SK-N-SH (cell line): Measurements from ENCODE around the gene PPP2R5B. TPM values are rescaled to one million over a fixed set of nuclear protein-coding genes. Genes with fewer than 3 reads are reported as not detected.

Experiments
- CTCF ChIA-PET: fragments of 300-600, 350-600 bp; formaldehyde crosslinking; extraction: SDS; loops from one replicate; lab custom pipeline; 2021; lab: Yijun Ruan, JAX
- POLR2A ChIA-PET: fragments of 350-600 bp; sonication (Branson Sonifier 250); formaldehyde crosslinking; extraction: SDS; loops from one replicate; lab custom pipeline; 2020; ENCODE audit warnings: antibody characterized with exemption, inconsistent platforms; lab: Yijun Ruan, JAX
- DNase-seq: peaks from one replicate; pipeline ENCODE4 v3.0.0; 2012
- H2AFZ ChIP-seq: fragments of 200-600 bp; sonication (generic); 2 replicates; pipeline ENCODE4 v1.8.1; 2016; ENCODE audit warnings: antibody characterized with exemption, mild to moderate bottlenecking, low read depth
- H3F3A ChIP-seq: fragments of 200-600 bp; sonication (generic); replicated peaks from 2 replicates; pipeline ENCODE3; 2016; ENCODE audit warnings: antibody characterized with exemption, mild to moderate bottlenecking; ENCODE audit not compliant: insufficient read depth
- H3K27ac ChIP-seq, 2 experiments: fragments of 200-500 bp in 1 of 2; fragments of 200-600 bp in 1 of 2; sonication (Bioruptor generic) in 1 of 2; sonication (generic), shearing (Covaris generic) in 1 of 2; 2 replicates each; pipeline versions ENCODE4 v1.5.1 to v1.6.1; 2014 to 2016; ENCODE audit warnings: low read depth in 2 of 2, inconsistent platforms in 1 of 2, low read length in 1 of 2, mild to moderate bottlenecking in 1 of 2, mixed read lengths in 1 of 2
- H3K27me3 ChIP-seq: fragments of 200-600 bp; sonication (generic), shearing (Covaris generic); 2 replicates; pipeline ENCODE4 v1.6.1; 2016; ENCODE audit warnings: mixed run types; ENCODE audit not compliant: insufficient read depth
- H3K36me3 ChIP-seq, 2 experiments: fragments of 200-500 bp in 1 of 2; fragments of 200-600 bp in 1 of 2; sonication (Bioruptor generic) in 1 of 2; sonication (generic) in 1 of 2; replicated peaks in 1 of 2; 2 replicates each; pipeline versions ENCODE3 to v1.5.1; 2014 to 2016; ENCODE audit warnings: low read length in 1 of 2, mild to moderate bottlenecking in 1 of 2; ENCODE audit not compliant: insufficient read depth in 2 of 2, control insufficient read depth in 1 of 2
- H3K4me1 ChIP-seq, 2 experiments: fragments of 200-500 bp in 1 of 2; fragments of 200-600 bp in 1 of 2; sonication (Bioruptor generic) in 1 of 2; sonication (generic), shearing (Covaris generic) in 1 of 2; 2 replicates each; pipeline versions ENCODE4 v1.5.1 to v1.6.1; 2014 to 2016; ENCODE audit warnings: low read depth in 1 of 2, low read length in 1 of 2, mixed run types in 1 of 2; ENCODE audit not compliant: insufficient read depth in 2 of 2, control insufficient read depth in 1 of 2
- H3K4me2 ChIP-seq: fragments of 200-600 bp; sonication (generic), shearing (Covaris generic); 2 replicates; pipeline ENCODE4 v1.6.1; 2017; ENCODE audit warnings: mixed run types
- H3K4me3 ChIP-seq, 2 experiments: fragments of 200-500 bp in 1 of 2; fragments of 200-600 bp in 1 of 2; sonication (Bioruptor generic) in 1 of 2; sonication (generic), shearing (Covaris generic) in 1 of 2; 2 replicates each; pipeline versions ENCODE4 v1.5.1 to v1.8.1; 2014 to 2016; ENCODE audit warnings: low read depth in 2 of 2, inconsistent platforms in 1 of 2, low read length in 1 of 2, mild to moderate bottlenecking in 1 of 2, mixed read lengths in 1 of 2, moderate library complexity in 1 of 2
- H3K79me2 ChIP-seq: fragments of 200-600 bp; sonication (generic); 2 replicates; pipeline ENCODE4 v1.8.1; 2017; ENCODE audit warnings: mild to moderate bottlenecking; ENCODE audit not compliant: insufficient read depth
- H3K9ac ChIP-seq: fragments of 200-600 bp; sonication (generic); 2 replicates; pipeline ENCODE4 v1.6.1; 2017; ENCODE audit warnings: mixed run types
- H3K9me2 ChIP-seq: fragments of 200-600 bp; sonication (generic); 2 replicates; pipeline ENCODE4 v1.6.1; 2017; ENCODE audit warnings: mixed run types
- H3K9me3 ChIP-seq: fragments of 200-600 bp; sonication (generic); 2 replicates; pipeline ENCODE4 v1.6.1; 2017; ENCODE audit warnings: mixed run types, mild to moderate bottlenecking, moderate library complexity
- H4K20me1 ChIP-seq: fragments of 200-600 bp; sonication (generic); 2 replicates; pipeline ENCODE4 v1.6.1; 2017; ENCODE audit warnings: mild to moderate bottlenecking, mixed run types; ENCODE audit not compliant: insufficient read depth
- CHD2 ChIP-seq: fragments of 150-350 bp; IDR thresholded peaks from 2 replicates; pipeline ENCODE4 v1.6.1; 2018; ENCODE audit warnings: low read length; ENCODE audit not compliant: partially characterized antibody
- FOSL2 ChIP-seq: IDR thresholded peaks from 2 replicates; pipeline ENCODE4 v1.4.0; 2012; ENCODE audit warnings: low read depth, mild to moderate bottlenecking, moderate library complexity, borderline replicate concordance
- FOXJ3 ChIP-seq: sonication (generic); formaldehyde crosslinking; IDR thresholded peaks from 2 replicates; pipeline ENCODE4 v1.5.1; 2020; ENCODE audit warnings: mild to moderate bottlenecking, missing genetic modification reagents
- GATA2 ChIP-seq: sonication (generic); formaldehyde crosslinking; IDR thresholded peaks from 2 replicates; pipeline ENCODE4 v1.5.0; 2020; ENCODE audit warnings: mild to moderate bottlenecking, missing genetic modification reagents
- MEF2A ChIP-seq: IDR thresholded peaks from 2 replicates; pipeline ENCODE4 v1.4.0; 2012; ENCODE audit warnings: low read depth, borderline replicate concordance
- NFIC ChIP-seq: IDR thresholded peaks from 2 replicates; pipeline ENCODE4 v1.4.0; 2012; ENCODE audit warnings: borderline replicate concordance
- RCOR1 ChIP-seq: fragments of 150-350 bp; IDR thresholded peaks from 2 replicates; pipeline ENCODE4 v1.6.1; 2017; ENCODE audit warnings: antibody characterized with exemption, low read length
- RXRA ChIP-seq: IDR thresholded peaks from 2 replicates; pipeline ENCODE4 v1.4.0; 2012; ENCODE audit warnings: low read depth, mild to moderate bottlenecking, borderline replicate concordance
- SMC3 ChIP-seq: IDR thresholded peaks from 2 replicates; pipeline ENCODE4 v1.6.1; 2012; ENCODE audit warnings: low read depth, low read length, improper control_type of control experiment
- TAF1 ChIP-seq: IDR thresholded peaks from 2 replicates; pipeline ENCODE4 v1.6.1; 2012; ENCODE audit warnings: low read depth, mild to moderate bottlenecking, low read length, moderate library complexity, borderline replicate concordance
- TCF12 ChIP-seq: IDR thresholded peaks from 2 replicates; pipeline ENCODE4 v1.4.0; 2012
- YY1 ChIP-seq: IDR thresholded peaks from 2 replicates; pipeline ENCODE4 v1.4.0; 2012; ENCODE audit warnings: low read depth, mild to moderate bottlenecking
- WGBS: methylation state at CpG from one replicate; pipeline ENCODE4 v1.1.6; 2017; ENCODE audit warnings: low lambda C conversion rate; 5-methylcytosine and 5-hydroxymethylcytosine counted together
- polyA plus RNA-seq, 3 experiments: library from polyadenylated mRNA; depleted of rRNA; stranded (reverse); fragments of >200 nt; gene quantifications; 2 replicates each; pipeline ENCODE4 v1.2.3, GENCODE V29; 2012
- TF ChIP-seq, protein P1 (sequence below): IDR thresholded peaks from 2 replicates; pipeline ENCODE4 v1.4.0; 2012; ENCODE audit warnings: low read depth
- TF ChIP-seq, protein P2 (sequence below): fragments of 150-350 bp; IDR thresholded peaks from 2 replicates; pipeline ENCODE4 v1.6.1; 2017; ENCODE audit warnings: antibody characterized with exemption, low read length, low read depth, borderline replicate concordance
- TF ChIP-seq, protein P3 (sequence below): IDR thresholded peaks from 2 replicates; pipeline ENCODE4; 2012
- TF ChIP-seq, protein P4 (sequence below): IDR thresholded peaks from 2 replicates; pipeline ENCODE4 v1.6.1; 2012; ENCODE audit warnings: mild to moderate bottlenecking, low read depth, low read length, moderate library complexity
- TF ChIP-seq, protein P5 (sequence below): IDR thresholded peaks from 2 replicates; pipeline ENCODE4 v1.4.0; 2012; ENCODE audit warnings: low read depth, borderline replicate concordance
- TF ChIP-seq, protein P6 (sequence below): IDR thresholded peaks from 2 replicates; pipeline ENCODE4 v1.4.0; 2012; ENCODE audit warnings: low read depth, borderline replicate concordance

Gene PPP2R5B
- polyA plus RNA-seq, 1 of the 3 experiments (the other 2 are of a cell fraction) = 15.1 TPM

DNA sequence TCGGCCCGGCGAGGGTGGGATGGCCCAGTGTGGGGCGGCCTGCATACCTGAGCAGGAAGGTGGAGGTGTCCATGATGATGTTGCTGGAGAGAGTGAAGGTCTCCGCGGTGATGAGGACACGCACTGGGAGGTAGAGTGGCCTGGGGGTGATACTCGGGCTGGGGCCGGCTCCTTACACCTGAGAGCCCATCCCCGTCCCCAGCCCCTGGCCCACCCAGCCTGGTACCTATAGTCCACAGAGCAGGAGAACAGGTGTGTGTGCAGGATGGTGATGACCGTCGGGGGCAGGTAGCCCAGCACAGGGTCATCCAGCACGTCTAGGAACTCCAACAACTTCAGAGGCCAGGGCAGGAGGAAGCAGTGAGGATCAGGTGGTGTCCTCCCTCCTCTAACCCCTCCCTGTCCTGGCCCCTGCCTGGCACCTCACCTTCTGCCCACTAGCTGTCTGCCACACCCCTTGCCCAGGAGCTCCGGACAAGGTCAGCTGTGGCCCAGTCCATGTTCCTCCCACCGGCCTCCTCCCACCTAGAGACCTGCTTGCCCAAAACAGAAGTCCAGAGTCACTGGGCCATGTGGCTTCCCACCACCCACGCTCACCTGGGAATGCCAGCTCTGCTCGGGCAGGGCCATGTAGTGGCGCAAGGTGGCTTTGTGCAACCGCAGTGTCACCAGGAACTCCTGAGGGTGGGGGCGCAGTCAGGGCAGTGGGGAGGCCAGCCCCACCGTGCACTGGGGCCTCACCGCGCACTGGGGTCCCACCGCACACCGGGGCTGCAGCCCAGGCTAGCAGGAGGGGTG, 18.8 kb upstream of the PPP2R5B start:
- H3K9me2 ChIP-seq = no peaks in the 10 kb centered on the region
- H3K4me3 ChIP-seq = no peak overlapping the region
- no peaks in the 10 kb centered on the region for H3K4me1 ChIP-seq
- no peak overlapping the region for H3K4me2 ChIP-seq
- TF ChIP-seq FOSL2 = no peak
- TF ChIP-seq TCF12 = no peak
- TF ChIP-seq, all 33 proteins: peak for 0
- no peaks in the 10 kb centered on the region for H3F3A ChIP-seq
- H3K9ac ChIP-seq = no peak overlapping the region
- no peak overlapping the region for H3K27ac ChIP-seq
- no peak for DNase-seq
- no peaks in the 10 kb centered on the region for H3K27me3 ChIP-seq
- H3K9me3 ChIP-seq = no peaks in the 10 kb centered on the region
- H2AFZ ChIP-seq = no peak overlapping the region
- ChIA-PET POLR2A (no interaction called here), CTCF (interaction anchor here (1.4 to 2.8 kb wide), 3 partner anchors 11 to 28 kb away, joined by 3 to 12 read pairs (median 11); no protein-coding TSS in a partner anchor)
- peaks cover 0 to 57% of the 10 kb centered on the region in 2 experiments for H3K36me3 ChIP-seq
- no peaks in the 10 kb centered on the region for H4K20me1 ChIP-seq
- 93% methylated on average over 10 of the region's 25 CpGs for WGBS
- no peaks in the 10 kb centered on the region for H3K79me2 ChIP-seq

DNA sequence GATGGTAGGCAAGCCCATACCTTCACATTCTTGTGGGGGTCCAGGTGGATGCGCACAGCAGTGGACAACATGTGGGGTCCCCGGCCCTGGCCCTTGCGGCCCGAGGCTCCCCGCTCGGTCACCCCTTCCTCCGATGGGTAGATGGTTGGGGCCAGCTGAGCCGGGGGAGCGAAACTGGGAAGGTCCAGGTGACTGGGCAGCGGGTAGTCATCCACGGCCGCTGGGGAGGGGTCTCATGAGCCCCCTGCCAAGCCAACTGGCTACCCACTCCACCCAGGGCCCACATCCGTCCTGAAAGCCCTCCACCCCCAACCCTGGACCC, 18.2 kb upstream of the PPP2R5B start:
- TF ChIP-seq, protein P1, sequence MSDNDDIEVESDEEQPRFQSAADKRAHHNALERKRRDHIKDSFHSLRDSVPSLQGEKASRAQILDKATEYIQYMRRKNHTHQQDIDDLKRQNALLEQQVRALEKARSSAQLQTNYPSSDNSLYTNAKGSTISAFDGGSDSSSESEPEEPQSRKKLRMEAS = no peak
- TF ChIP-seq TAF1 (no peak), GATA2 (no peak), MEF2A (no peak), RXRA (no peak), SMC3 (no peak), FOSL2 (no peak), CHD2 (no peak), RCOR1 (no peak), NFIC (no peak), FOXJ3 (CRISPR knock-in tag) (no peak), YY1 (no peak)
- TF ChIP-seq, protein P2, sequence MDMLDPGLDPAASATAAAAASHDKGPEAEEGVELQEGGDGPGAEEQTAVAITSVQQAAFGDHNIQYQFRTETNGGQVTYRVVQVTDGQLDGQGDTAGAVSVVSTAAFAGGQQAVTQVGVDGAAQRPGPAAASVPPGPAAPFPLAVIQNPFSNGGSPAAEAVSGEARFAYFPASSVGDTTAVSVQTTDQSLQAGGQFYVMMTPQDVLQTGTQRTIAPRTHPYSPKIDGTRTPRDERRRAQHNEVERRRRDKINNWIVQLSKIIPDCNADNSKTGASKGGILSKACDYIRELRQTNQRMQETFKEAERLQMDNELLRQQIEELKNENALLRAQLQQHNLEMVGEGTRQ = no peak
- TF ChIP-seq, protein P3, sequence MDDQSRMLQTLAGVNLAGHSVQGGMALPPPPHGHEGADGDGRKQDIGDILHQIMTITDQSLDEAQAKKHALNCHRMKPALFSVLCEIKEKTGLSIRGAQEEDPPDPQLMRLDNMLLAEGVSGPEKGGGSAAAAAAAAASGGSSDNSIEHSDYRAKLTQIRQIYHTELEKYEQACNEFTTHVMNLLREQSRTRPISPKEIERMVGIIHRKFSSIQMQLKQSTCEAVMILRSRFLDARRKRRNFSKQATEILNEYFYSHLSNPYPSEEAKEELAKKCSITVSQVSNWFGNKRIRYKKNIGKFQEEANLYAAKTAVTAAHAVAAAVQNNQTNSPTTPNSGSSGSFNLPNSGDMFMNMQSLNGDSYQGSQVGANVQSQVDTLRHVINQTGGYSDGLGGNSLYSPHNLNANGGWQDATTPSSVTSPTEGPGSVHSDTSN = no peak
- TF ChIP-seq, protein P4, sequence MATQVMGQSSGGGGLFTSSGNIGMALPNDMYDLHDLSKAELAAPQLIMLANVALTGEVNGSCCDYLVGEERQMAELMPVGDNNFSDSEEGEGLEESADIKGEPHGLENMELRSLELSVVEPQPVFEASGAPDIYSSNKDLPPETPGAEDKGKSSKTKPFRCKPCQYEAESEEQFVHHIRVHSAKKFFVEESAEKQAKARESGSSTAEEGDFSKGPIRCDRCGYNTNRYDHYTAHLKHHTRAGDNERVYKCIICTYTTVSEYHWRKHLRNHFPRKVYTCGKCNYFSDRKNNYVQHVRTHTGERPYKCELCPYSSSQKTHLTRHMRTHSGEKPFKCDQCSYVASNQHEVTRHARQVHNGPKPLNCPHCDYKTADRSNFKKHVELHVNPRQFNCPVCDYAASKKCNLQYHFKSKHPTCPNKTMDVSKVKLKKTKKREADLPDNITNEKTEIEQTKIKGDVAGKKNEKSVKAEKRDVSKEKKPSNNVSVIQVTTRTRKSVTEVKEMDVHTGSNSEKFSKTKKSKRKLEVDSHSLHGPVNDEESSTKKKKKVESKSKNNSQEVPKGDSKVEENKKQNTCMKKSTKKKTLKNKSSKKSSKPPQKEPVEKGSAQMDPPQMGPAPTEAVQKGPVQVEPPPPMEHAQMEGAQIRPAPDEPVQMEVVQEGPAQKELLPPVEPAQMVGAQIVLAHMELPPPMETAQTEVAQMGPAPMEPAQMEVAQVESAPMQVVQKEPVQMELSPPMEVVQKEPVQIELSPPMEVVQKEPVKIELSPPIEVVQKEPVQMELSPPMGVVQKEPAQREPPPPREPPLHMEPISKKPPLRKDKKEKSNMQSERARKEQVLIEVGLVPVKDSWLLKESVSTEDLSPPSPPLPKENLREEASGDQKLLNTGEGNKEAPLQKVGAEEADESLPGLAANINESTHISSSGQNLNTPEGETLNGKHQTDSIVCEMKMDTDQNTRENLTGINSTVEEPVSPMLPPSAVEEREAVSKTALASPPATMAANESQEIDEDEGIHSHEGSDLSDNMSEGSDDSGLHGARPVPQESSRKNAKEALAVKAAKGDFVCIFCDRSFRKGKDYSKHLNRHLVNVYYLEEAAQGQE = no peak
- TF ChIP-seq, protein P5, sequence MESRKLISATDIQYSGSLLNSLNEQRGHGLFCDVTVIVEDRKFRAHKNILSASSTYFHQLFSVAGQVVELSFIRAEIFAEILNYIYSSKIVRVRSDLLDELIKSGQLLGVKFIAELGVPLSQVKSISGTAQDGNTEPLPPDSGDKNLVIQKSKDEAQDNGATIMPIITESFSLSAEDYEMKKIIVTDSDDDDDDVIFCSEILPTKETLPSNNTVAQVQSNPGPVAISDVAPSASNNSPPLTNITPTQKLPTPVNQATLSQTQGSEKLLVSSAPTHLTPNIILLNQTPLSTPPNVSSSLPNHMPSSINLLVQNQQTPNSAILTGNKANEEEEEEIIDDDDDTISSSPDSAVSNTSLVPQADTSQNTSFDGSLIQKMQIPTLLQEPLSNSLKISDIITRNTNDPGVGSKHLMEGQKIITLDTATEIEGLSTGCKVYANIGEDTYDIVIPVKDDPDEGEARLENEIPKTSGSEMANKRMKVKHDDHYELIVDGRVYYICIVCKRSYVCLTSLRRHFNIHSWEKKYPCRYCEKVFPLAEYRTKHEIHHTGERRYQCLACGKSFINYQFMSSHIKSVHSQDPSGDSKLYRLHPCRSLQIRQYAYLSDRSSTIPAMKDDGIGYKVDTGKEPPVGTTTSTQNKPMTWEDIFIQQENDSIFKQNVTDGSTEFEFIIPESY = no peak
- TF ChIP-seq, protein P6, sequence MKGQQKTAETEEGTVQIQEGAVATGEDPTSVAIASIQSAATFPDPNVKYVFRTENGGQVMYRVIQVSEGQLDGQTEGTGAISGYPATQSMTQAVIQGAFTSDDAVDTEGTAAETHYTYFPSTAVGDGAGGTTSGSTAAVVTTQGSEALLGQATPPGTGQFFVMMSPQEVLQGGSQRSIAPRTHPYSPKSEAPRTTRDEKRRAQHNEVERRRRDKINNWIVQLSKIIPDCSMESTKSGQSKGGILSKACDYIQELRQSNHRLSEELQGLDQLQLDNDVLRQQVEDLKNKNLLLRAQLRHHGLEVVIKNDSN = no peak
- Histone ChIP-seq H3K9me2 (no peaks in the 10 kb centered on the region), H2AFZ (no peak overlapping the region), H3K27me3 (no peaks in the 10 kb centered on the region), H3K4me3 (no peak overlapping the region), H3K9ac (no peak overlapping the region), H3K4me2 (no peak overlapping the region), H3K9me3 (no peaks in the 10 kb centered on the region), H3K27ac (no peak overlapping the region), H3K4me1 (no peaks in the 10 kb centered on the region), H4K20me1 (no peaks in the 10 kb centered on the region), H3F3A (no peaks in the 10 kb centered on the region), H3K36me3 (peaks cover 0 to 63% of the 10 kb centered on the region in 2 experiments), H3K79me2 (no peaks in the 10 kb centered on the region)
- ChIA-PET CTCF (interaction anchor here (1.4 to 1.9 kb wide), 2 partner anchors 12 to 28 kb away, joined by 3 to 11 read pairs; no protein-coding TSS in a partner anchor), POLR2A (no interaction called here)
- 91% methylated on average over 12 of the region's 13 CpGs for WGBS
- no peak for DNase-seq
